NB4 (cell line): ENCODE measurements around the gene HSPB1.

Experiments used
- CTCF ChIP-seq: IDR thresholded peaks from one replicate; pipeline ENCODE4 v1.5.1; 2012; ENCODE audit warnings: low read depth, low read length
- POLR2A ChIP-seq: IDR thresholded peaks from 2 replicates; pipeline ENCODE4 v1.6.1; 2011; ENCODE audit warnings: mild to moderate bottlenecking; ENCODE audit not compliant: insufficient read length; ENCODE audit errors: extremely low read depth

- TF ChIP-seq POLR2A (no peak), CTCF (no peak)
Measured at GRCh38 chr7:76296743-76297740, 5.4 kb upstream of the HSPB1 start.
